ENCODE data around the gene SYS1. TPM values are rescaled to one million over a fixed set of nuclear protein-coding genes. Genes with fewer than 3 reads are reported as not detected.

Gene SYS1
- total and polyA plus RNA-seq, 2 of the 8 experiments (the other 6 are each of a cell fraction or from before 2014, with no cell fraction given), result 19.6 to 50.8 TPM

DNA sequence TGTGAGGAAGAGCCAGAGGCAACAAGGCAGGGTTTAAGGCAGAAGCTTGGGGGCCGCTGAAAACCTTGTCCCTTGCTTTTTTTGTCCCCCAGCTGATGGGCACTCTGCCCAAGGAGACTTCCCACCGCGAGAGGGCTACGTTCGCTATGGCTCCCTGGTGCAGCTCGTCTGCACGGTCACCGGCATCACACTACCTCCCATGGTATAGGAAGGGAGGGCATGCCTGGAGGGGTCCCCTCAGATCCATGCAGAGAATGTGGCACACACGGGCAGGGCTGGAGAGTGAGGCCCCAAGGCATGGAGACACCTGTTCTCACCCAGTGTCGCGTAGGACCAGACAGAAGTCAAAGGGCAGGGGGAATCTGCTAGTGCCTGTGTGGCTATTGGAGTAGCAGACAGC, 49.0 kb upstream of the SYS1 start:
- H3K36me3 ChIP-seq (ENCODE audit: control insufficient read depth in 2 of 4, insufficient read depth in 4 of 4, low read length in 3 of 4), result no peaks in the 10 kb centered on the region
- no peak overlapping the region for H3K4me2 ChIP-seq (ENCODE audit: insufficient read depth in 1 of 2, low read depth in 2 of 2, low read length in 2 of 2)
- H3K4ac ChIP-seq (replicated peaks; ENCODE audit: insufficient read length, low read depth, low read length), result no peak overlapping the region
- peak overlapping the region; percentile 54; the same call in 1 of the 2 replicates for H4K8ac ChIP-seq (ENCODE audit: extremely low read depth, insufficient read depth, low read length)
- no peak overlapping the region for H3K9ac ChIP-seq (replicated peaks in 1 of 4; ENCODE audit: extremely low read depth in 1 of 4, low read depth in 3 of 4, low read length in 3 of 4)
- peaks cover 4% of the 10 kb centered on the region; the same call in 1 of the 2 replicates for H3K23me2 ChIP-seq (ENCODE audit: low read depth, low read length)
- H3K18ac ChIP-seq (ENCODE audit: extremely low read depth, low read length), result no peak overlapping the region; the same call in 1 of the 2 replicates
- H3K79me1 ChIP-seq (ENCODE audit: low read depth, low read length), result no peaks in the 10 kb centered on the region
- DNase-seq (ENCODE audit: low read depth in 1 of 2, low spot score in 2 of 2) (no peak), FAIRE-seq (no peak)
- H2BK5ac ChIP-seq (ENCODE audit: low read depth, low read length), result no peak overlapping the region
- 86% methylated on average over 11 of the region's 11 CpGs; no CpG with 5 or more reads in 1 of the 2 experiments for WGBS, 2 experiments (ENCODE audit: extremely low coverage in 1 of 2, insufficient coverage in 1 of 2, insufficient read length in 1 of 2, insufficient replicate concordance in 2 of 2, low coverage in 1 of 2, low lambda C conversion rate in 2 of 2, missing lambda C conversion rate in 1 of 2)
- H2BK20ac ChIP-seq (ENCODE audit: low read length), result no peak overlapping the region
- H3K9me3 ChIP-seq (ENCODE audit: insufficient read depth in 2 of 2, low read depth in 1 of 2, low read length in 1 of 2), result no peaks in the 10 kb centered on the region
- peaks cover 0 to 1% of the 10 kb centered on the region in 2 experiments for H4K20me1 ChIP-seq (replicated peaks in 1 of 2; ENCODE audit: control insufficient read depth in 1 of 2, insufficient read depth in 2 of 2, low read length in 2 of 2)
- no peak overlapping the region for H2AFZ ChIP-seq (ENCODE audit: low read length)
- no peaks in the 10 kb centered on the region for H3K79me2 ChIP-seq (ENCODE audit: control insufficient read depth in 1 of 2, insufficient read depth in 2 of 2, low read length in 2 of 2)
- POLR2A ChIA-PET (ENCODE audit: partially characterized antibody), result interaction anchor here (0.9 to 1.2 kb wide), 3 partner anchors 10 to 123 kb away, joined by 3 read pairs; no protein-coding TSS in a partner anchor
- H3K56ac ChIP-seq (replicated peaks; ENCODE audit: insufficient read length, low read depth, low read length), result no peak overlapping the region
- peaks cover 0 to 12% (median 5%) of the 10 kb centered on the region in 4 experiments; a peak in 4 of 7 replicates for H3K27me3 ChIP-seq (replicated peaks in 1 of 4; ENCODE audit: control insufficient read depth in 3 of 4, extremely low read depth in 1 of 4, insufficient read depth in 3 of 4, low read length in 3 of 4)
- no peak overlapping the region for H3K27ac ChIP-seq (ENCODE audit: low read depth, low read length)
- no peak overlapping the region for H2BK15ac ChIP-seq (ENCODE audit: low read length)
- H3K14ac ChIP-seq (ENCODE audit: insufficient read length), result no peak overlapping the region
- no peak overlapping the region for H4K91ac ChIP-seq (replicated peaks; ENCODE audit: insufficient read length, low read length)
- H2BK120ac ChIP-seq (replicated peaks; ENCODE audit: low read depth, low read length), result no peak overlapping the region
- CTCF ChIA-PET (ENCODE audit: partially characterized antibody), result interaction anchor here (0.9 to 5.3 kb wide), 9 partner anchors 21 to 457 kb away, joined by 3 to 31 read pairs (median 5); no protein-coding TSS in a partner anchor
- H3K4me1 ChIP-seq (replicated peaks in 1 of 4; ENCODE audit: control insufficient read depth in 3 of 4, insufficient read depth in 4 of 4, low read length in 3 of 4), result peaks cover 0 to 2% (median 0%) of the 10 kb centered on the region in 4 experiments; a peak in 3 of 7 replicates
- H4K5ac ChIP-seq (ENCODE audit: insufficient read length, low read depth, low read length), result no peak overlapping the region
- no peak overlapping the region for H2BK12ac ChIP-seq (ENCODE audit: low read depth, low read length)
- H2AK5ac ChIP-seq (ENCODE audit: low read depth, low read length), result no peak overlapping the region
- H3K4me3 ChIP-seq (ENCODE audit: extremely low read depth in 1 of 4, insufficient read depth in 2 of 4, low read depth in 3 of 4, low read length in 4 of 4), result no peak overlapping the region
- H3K23ac ChIP-seq (ENCODE audit: insufficient read length), result no peak overlapping the region
- TF ChIP-seq CTBP2 (IDR thresholded peaks at IDR 0.05; ENCODE audit: borderline replicate concordance, insufficient read depth, insufficient read length, low read length) (no peak), RBBP5 (IDR thresholded peaks at IDR 0.05; ENCODE audit: borderline replicate concordance, low read depth, low read length) (no peak), EP300 (IDR thresholded peaks at IDR 0.05; ENCODE audit: borderline replicate concordance in 1 of 2, low read depth in 2 of 2, low read length in 2 of 2) (no peak), RAD21 (IDR thresholded peaks at IDR 0.05 in 1 of 2, conservative IDR thresholded peaks at IDR 0.05 in 1 of 2; ENCODE audit: low read depth in 2 of 2, low read length in 2 of 2) (no peak), BACH1 (IDR thresholded peaks at IDR 0.05; ENCODE audit: low read length) (no peak), BRCA1 (IDR thresholded peaks at IDR 0.05; ENCODE audit: low read depth, low read length) (no peak), RXRA (IDR thresholded peaks at IDR 0.05; ENCODE audit: insufficient read depth, low read depth, low read length) (no peak), SUZ12 (IDR thresholded peaks at IDR 0.05; ENCODE audit: low read length) (no peak), TCF12 (IDR thresholded peaks at IDR 0.05; ENCODE audit: low read depth, low read length) (no peak), SIX5 (IDR thresholded peaks at IDR 0.05; ENCODE audit: low read depth, low read length) (no peak), KDM4A (IDR thresholded peaks at IDR 0.05; ENCODE audit: low read depth, low read length, severe bottlenecking) (no peak), SP4 (IDR thresholded peaks at IDR 0.05; ENCODE audit: low read length) (no peak), JUND (IDR thresholded peaks at IDR 0.05; ENCODE audit: low read length) (no peak), ZNF274 (IDR thresholded peaks at IDR 0.05; ENCODE audit: borderline replicate concordance, extremely low read depth, low read length) (no peak)

Data from H1 (cell line).